GM13977 (cell line): ENCODE measurements around the gene SPINT1.

Source experiments
- DNase-seq: peaks from one replicate; pipeline ENCODE4 v3.0.0; 2012; ENCODE audit warnings: low spot score
- in situ Hi-C: fragments of 300-500 bp; cut with MboI; formaldehyde crosslinking; loops from one replicate; pipeline ENCODE4 v1.12.0; 2022; ENCODE audit warnings: low sequenced_read_pairs, low pct_unique_long_range_greater_than_20kb, mixed read lengths, inconsistent platforms; ENCODE audit not compliant: unreplicated experiment
- TF ChIP-seq, protein P1 (sequence below): IDR thresholded peaks from 2 replicates; pipeline ENCODE4 v1.5.1; 2012; ENCODE audit warnings: mild to moderate bottlenecking, control low read depth; ENCODE audit not compliant: insufficient read depth; ENCODE audit errors: extremely low read depth, missing control alignments

The SPINT1 gene

DNA sequence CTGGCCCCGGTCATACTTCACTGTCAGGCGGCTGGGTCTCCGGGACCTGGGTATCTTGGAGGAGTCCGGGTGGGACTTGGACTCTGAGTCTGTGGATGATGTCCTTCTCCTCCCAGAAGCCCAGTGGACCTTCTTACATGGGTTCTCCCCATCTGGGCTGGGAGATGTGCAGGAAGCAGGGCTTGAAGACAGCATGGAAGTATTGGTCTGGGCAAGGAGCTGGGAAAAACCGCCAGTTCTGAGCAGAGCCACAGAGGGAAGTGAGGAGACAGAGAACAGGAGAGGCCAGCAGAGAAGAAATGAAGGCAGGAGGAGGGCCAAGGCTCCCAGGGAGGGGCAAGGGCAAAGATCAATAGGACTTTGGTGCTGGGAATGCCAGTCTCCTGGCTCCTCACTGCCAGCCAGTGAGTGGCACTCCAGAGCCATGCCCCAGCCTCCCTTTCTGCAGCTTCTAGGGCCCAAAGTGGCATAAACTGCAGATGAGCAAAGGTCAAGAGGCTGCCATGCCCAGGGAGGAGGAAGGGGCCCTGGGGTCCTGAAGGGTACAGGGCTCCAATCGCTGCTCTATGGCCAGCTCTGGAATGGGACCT lies 15.3 kb upstream of the SPINT1 start, which contains the start of gene PPP1R14D:
PPP1R14D (minus strand) TSS at position 262 of the 590 bp plus-strand sequence; CDS start at position 195, 67 bp downstream.
- TF ChIP-seq, protein P1, sequence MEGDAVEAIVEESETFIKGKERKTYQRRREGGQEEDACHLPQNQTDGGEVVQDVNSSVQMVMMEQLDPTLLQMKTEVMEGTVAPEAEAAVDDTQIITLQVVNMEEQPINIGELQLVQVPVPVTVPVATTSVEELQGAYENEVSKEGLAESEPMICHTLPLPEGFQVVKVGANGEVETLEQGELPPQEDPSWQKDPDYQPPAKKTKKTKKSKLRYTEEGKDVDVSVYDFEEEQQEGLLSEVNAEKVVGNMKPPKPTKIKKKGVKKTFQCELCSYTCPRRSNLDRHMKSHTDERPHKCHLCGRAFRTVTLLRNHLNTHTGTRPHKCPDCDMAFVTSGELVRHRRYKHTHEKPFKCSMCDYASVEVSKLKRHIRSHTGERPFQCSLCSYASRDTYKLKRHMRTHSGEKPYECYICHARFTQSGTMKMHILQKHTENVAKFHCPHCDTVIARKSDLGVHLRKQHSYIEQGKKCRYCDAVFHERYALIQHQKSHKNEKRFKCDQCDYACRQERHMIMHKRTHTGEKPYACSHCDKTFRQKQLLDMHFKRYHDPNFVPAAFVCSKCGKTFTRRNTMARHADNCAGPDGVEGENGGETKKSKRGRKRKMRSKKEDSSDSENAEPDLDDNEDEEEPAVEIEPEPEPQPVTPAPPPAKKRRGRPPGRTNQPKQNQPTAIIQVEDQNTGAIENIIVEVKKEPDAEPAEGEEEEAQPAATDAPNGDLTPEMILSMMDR: no peak
- in situ Hi-C loops: no loop called here
- no peak for DNase-seq

DNA sequence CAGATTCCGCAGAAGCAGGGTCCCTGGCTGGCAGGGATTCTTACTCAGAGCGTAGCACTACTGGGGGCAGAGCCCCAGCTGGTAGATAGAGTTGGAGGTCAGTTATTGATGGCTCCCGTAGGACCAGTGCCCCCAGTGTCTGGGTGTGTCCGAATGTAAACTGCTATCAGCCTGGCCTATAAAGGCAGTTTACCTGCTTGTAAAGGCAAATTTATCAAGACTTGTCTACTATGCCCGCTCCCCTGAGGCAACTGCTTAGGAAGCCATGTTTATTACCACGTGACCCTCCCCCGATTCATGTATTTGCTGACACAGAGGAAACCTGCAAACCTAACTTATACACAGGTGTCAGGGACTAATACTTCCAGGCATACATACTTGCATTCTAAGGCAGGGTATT lies 14.7 kb upstream of the SPINT1 start:
- in situ Hi-C loops: no loop called here
- TF ChIP-seq, protein P1: no peak
- no peak for DNase-seq

DNA sequence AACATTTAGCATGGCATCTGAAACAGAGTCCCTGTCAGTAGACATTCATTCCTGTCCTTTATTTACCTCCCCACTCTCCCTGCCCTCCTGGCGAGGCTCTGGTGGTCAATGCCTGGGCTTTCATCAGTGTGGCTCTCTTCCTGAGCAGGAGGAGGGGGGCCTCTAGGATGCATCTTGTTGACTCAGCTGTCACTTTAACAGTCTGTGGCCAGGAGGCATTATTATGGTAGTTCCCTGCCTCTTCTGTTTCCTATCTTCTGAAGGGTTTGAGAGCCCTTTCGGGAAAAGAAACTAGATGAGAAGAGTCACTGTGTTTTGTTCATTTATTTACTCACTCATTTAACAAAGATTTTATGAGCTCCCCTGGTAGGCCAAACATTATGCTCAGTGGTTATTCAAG lies 13.0 kb upstream of the SPINT1 start:
- in situ Hi-C loops: no loop called here
- no peak for DNase-seq
- TF ChIP-seq, protein P1: no peak

DNA sequence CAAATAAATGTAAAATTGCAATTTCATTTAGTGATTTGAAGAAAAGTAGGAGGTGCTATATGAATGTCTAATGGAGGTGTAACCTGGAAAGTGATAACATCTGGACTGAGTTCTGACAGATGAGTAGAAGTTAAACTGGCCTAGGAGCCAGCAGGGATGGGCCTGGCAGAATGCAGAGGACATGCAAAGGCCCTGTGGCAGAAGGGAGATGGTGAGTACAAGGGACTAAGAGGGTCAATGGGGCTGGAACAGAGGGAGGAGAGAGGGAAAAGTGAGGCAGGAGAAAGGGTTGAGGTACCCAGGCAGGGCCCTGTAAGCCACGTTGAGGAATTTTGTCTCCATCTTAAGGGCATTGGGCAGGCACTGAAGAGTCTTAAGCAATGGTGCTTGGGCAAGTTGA lies 12.0 kb upstream of the SPINT1 start:
- in situ Hi-C loops: no loop called here
- DNase-seq: no peak
- TF ChIP-seq, protein P1: no peak

DNA sequence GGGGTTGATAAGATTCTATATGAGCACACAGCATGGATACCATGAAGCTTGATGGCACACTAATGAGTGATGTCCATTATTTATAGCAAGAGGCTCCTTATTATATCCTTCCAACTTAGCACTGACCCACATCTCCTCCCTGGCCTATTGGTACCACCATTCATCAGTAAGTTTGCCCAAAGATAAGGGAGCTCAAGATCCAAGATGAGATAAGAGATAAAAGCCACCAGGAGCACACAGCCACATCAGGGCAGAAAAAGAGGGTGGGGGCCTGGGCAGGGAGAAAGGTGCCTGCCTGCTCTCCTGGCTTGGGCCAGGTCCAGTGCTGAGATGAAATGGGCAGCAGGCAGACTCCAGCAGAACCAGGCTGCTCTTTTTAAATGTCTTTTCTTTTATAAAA lies 10.9 kb upstream of the SPINT1 start:
- TF ChIP-seq, protein P1: no peak
- no peak for DNase-seq
- in situ Hi-C loops: no loop called here

DNA sequence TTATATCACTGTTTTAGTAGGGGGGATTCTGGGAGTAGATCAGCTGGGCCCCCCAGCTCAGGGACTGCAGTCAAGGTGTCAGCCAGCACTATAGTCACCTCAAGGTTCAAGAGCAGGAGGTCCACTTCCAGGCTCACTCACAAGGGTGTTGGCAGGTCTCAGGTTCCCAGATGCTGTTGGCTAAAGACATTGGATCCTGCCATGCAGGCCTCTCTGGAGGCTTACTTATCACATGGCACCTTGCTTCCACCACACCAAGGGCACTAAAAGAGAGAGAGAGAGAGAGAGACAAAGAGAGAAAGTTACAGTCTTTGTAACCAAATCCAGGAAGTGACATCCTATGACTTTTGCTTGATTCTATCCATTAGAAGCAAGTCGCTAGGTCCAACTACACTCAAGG lies 7.8 kb upstream of the SPINT1 start:
- TF ChIP-seq, protein P1: no peak
- in situ Hi-C loops: no loop called here
- no peak for DNase-seq

DNA sequence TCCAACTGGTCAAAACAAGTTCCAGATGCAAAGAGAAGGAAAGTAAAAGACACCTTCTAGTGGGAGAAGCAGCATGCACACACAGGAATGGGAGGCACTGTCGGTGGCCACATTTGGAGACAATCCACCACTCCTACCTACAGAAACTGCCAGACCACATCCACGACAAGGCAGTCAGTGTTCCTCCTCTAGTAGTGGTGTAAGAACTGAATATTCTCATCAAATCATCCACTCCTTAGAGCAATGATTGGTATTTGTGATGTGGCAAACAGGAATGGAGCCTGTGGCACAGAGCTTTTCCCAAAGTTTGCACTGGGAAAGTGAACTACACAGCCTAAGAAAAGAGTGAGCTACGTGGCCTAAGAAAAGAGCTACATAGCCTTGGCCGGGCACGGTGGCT lies 5.1 kb upstream of the SPINT1 start:
- no peak for DNase-seq
- in situ Hi-C loops: no loop called here
- TF ChIP-seq, protein P1: no peak
